Neuronal stem cell (in vitro differentiated cells): ENCODE measurements around the gene PITPNM3. TPM values are rescaled to one million over a fixed set of nuclear protein-coding genes. Genes with fewer than 3 reads are reported as not detected.

Source experiments
- small RNA-seq: library from polyadenylated mRNA; stranded (forward); fragments of <200 nt; extraction: miRNeasy Mini kit (QIAGEN cat#:217004); gene quantifications from one replicate; pipeline ENCODE3, GENCODE V24; 2013; ENCODE audit not compliant: insufficient read depth

Gene PITPNM3

Small RNAs within 50 kb of the gene (small RNA-seq; reads per million reads assigned to genes)
- gene RF00017, result not detected
- gene RNA5SP435, result not detected
